Activated CD4-positive, alpha-beta T cell treated with anti-CD3 and anti-CD28 coated beads for 1 hour (primary cell): ENCODE measurements around the gene LRTM1.

Experiments used
- DNase-seq: peaks from one replicate; pipeline ENCODE4 v3.0.0-alpha.2; 2020

LRTM1 gene

DNA sequence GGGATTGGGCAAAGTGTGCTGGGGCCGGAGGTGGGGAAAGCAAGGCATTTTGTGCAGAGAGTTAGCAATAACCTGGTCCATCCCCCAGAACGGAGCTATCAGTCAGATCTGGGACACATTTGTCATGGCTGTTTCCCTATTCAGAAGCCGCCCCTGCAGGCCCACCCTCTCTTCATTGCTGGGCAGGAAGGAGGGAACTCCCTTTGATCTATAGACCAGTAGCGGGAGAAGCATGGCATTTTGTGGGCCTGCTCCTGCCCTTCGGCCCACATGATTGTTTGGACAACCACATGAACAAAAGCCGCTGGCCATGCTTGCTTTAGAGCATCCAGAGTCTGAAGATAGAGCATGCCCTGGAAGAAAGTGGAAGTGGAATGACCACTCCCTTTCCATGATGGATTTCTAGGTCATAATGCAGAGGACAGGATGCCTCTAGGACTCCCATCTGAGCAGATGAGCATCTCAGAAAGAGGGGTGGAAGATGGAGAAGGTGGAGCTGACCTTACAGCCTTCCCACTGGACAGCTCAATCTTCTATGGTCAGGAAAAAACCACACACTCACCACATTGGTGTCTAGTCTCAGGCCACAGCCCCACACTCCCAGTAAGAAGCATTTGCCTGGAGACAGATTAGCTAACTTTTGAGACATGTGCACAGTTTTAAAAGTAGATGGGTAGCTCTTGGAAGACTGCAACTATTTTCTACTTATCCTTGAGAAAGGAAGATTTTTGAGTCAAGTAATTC lies 11.9 kb upstream of the LRTM1 start:
- no peak for DNase-seq

DNA sequence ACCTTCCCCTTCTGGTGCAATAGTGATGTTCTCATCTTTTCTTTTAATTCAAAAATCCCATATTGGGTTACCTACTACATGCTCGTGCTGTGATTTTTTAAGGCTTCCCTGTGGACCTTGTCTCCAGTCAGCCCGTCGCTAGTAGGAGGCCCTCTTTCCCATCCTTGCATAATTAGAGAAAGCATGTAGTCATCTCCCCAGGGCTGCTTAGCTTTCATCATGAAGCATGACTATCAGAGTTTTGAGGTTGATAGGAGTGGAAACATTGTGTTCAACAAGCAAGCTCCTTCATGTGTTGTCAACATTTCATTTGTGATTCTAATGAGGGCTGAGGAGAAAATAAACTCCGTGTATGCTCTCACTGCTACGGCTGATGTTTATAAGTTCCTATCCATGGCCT lies 8.7 kb upstream of the LRTM1 start:
- no peak for DNase-seq

DNA sequence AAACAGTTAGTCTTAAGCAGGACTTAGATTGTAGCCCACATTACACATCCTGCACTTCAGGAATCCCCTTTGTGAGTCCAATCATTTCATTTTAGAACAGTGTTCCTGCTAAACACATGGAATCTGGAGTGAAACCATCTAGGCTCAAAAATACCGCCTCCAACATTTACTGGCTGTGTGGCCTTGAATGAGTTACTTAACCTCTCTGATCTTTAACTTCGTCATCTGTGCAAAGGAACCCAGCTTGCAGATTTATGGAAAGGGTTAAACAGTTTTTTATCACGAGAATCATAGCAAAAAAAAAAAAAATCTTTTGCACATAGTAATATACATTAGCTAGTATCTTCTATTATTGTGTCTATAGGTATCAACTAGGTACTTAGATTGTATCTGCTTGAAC lies 8.0 kb upstream of the LRTM1 start:
- no peak for DNase-seq

DNA sequence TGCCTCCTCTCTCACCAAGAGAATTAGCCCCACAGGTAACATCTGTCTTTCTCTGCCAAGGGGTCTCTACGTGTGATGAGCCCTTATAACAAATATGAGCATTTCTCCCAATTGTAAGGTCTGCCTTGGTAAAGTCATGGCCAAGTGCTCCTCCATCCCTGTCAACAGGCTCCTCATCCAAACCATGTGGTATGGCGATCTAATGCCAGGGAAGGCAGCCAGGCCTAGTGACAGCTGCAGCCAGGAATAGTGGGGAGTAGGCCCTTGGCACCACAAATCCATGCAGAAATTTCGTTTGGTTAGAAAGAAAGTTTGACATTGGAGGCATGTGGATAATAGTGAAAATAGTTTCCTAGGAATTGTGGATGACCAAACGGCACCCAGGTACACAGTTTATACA lies 4.7 kb upstream of the LRTM1 start:
- DNase-seq, result no peak

DNA sequence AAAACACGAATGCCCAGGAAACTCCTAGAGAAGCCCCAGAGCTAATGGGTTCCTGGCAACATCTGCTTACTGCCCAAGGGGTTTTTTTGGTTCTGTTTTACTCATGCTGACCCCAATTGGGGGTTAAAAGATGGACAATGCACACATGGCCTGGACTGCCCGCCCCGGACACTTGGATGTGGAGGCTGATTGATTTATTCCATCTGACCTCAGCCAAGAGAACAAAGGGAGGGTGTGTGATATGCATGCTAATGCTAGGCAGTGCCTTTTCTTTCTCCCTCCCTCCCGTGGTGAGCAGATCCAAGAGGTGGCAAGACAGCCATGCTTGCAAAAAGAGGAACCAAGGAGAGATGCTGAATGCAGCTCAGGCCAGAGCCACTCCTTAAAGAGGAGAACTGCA lies 3.3 kb upstream of the LRTM1 start:
- no peak for DNase-seq

DNA sequence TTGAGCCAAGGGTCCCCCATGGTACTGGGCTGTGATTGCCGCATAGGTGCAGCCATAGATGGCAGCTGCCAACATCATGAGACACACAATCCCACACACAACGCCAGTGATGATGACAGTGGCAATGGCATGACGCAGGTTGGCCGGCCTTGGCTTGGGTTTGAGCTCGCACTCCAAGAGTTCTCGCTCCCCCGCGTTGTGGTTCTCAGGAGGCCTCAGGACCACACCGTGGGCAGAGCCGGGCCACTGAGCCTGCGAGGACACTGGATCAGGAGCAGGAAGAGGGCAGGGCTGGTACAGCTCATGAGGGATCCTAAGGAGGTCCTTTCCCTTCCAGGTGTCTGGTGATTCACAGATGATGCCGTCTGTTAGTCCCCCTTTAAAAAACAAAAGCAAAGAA lies 9.3 kb downstream of the LRTM1 start:
- no peak for DNase-seq

DNA sequence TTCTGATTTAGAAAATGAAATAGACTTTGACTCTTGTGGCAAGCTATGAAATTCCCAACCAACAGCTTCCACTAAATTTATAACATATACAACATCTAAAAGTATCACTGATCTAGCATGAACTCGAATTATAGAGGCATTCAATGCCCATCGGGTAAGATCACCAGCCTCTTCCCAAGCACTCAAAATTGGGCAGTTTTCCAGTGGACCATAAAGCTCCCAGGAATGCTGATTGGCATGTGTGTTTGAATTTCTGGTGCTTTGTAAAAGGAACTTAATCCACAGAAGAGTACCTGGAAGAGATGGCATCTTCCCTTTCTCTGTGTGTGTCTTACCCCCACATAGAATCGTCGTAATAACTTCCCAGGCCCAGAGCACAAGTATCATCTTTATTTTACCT lies 10.0 kb downstream of the LRTM1 start:
- DNase-seq, result no peak

DNA sequence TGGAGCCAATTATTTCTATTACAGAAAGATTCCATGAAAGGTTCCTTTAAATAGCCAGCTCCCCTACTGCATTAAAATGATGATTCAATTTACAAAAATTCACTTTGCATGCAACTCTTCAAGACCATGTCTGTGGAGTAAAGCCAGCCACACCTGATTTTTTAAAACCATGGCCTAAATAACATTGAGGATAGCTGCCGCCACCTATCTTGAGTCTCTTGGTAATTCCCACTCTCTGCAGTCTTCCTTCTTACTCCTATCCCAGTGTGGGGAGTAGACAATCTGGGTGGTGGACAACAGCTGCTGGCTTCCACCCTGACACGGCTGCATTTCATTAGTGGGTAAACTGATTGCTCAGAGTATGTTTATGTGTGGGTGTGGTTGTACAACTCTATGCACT lies 10.7 kb downstream of the LRTM1 start:
- no peak for DNase-seq

DNA sequence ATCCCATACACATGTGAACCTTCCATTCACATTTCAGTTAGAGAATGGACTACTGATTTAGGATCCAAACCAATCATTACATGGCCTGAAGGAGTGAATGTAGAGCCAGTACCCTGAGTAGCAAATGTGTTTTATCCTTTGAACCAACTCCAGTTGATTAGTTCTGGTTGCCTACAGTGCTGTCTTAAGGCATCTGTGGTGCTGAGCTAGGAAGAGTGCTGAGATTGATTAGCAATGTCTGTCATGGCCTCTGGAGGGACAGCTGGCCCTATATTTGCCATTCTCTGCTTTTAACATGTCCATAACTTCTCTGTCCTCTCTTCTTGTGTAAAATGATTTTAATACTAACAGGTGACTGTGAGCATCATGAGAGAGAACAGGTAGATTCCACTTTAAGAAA lies 11.1 kb downstream of the LRTM1 start:
- DNase-seq, result no peak

DNA sequence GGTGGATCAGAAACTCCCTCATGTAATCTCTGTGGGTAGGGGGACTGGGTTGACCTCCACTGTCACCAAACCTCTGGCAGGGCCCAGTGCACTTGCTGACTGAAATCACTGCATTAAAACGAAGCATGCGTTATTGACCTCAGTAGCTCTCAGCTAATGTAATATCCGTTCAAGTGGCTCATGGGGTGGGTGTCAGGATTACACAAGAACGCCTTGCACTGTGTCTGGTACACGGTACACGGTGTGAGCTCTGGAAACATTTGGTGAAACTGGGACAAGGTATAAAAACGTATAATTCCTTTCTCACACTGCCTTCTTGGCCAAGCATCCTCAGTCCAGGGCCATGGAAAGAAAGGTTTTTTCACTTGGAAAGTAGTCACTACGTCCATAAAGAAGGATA lies 11.9 kb downstream of the LRTM1 start:
- DNase-seq, result no peak

DNA sequence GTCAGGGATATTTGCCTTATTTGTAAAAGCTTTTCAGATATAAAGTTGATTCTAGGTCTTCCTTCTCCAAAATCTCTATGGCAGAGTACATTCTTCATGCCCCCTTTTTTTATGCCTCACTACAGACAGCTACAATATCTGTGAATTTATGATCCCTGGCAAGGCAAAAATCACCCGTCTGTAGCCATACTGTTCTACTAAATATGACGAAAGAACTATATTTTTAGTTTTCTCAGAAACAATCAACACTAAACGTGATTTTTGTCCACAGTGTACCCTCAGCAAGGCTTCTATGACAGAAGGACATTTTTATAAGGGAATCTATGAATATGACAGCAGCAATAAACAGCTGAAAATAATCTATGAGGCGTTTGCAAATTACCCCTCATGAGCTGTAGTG lies 12.7 kb downstream of the LRTM1 start:
- DNase-seq, result no peak

DNA sequence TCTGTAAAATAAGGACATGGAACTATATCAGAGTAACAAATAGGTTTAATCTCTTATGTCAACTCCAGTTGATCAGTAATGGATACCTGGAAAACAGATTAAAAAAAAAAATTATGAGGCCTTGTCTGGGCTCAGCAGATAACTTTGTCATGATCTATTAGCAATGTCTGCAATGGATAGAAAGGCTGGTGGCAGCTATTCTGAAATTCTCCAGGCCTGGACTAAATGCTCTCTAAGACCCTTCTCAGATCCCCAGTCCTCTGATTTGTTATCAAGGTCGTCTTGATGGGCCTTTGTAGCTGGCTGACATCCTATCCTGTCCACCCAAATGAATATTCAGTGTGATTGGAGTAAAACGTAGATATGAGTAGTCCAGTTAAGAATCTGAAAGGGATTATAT lies 13.7 kb downstream of the LRTM1 start:
- no peak for DNase-seq

DNA sequence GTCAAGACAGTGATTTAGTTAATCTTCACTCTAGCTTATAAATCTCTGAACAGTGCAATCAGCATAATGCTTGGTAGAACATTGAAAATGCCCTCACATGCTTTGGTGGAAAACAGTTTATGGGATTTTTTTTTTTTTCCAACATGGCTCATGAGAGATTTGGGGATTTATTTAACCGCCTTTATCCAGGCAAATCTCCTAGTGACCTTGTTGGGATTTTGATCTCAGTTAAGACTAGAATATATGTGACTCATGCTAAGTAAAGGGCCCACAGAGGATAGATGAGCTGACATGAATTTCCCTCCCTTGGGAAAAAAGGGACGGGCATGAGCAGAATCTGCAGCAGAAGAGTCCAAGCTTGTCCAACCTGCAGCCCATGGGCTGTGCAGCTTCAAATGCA lies 18.7 kb downstream of the LRTM1 start:
- no peak for DNase-seq

DNA sequence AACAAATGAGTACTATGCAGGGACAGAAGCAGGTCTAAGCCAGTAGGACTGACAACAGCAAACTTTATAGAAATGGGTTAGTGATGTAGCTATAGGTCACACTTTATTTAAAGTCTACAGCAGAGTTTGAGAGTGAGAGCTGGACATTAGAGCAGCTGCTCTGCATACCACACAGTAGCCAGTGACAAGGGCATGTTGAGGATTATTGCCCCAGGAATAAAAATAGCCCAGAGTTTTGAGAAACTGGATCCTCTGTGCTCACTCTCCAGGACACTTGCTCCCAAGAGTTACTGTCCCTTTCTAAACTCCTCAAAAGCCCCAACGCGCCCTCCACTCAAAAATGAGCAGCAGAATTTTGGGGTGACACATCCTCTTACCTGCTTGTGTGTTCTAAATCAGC lies 21.1 kb downstream of the LRTM1 start:
- DNase-seq, result no peak

DNA sequence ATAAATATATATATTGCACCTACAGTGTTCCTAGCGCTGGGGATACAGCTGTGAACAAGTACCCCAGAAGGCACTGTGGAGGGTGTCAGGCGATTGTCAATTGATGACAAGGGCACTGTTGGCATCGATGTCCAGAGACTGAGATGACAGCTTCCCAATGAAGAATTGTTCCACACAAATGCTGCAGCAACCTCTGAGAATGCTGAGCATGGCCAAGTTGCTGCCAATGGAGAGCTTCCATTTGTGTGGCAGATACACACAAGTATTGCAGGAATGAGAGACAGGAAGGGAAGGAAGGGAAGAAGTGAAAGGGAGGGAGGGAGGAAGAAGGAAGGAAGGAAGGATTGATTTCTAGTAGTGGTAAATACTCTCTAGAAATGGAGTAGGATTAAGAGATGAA lies 21.9 kb downstream of the LRTM1 start:
- DNase-seq, result no peak

DNA sequence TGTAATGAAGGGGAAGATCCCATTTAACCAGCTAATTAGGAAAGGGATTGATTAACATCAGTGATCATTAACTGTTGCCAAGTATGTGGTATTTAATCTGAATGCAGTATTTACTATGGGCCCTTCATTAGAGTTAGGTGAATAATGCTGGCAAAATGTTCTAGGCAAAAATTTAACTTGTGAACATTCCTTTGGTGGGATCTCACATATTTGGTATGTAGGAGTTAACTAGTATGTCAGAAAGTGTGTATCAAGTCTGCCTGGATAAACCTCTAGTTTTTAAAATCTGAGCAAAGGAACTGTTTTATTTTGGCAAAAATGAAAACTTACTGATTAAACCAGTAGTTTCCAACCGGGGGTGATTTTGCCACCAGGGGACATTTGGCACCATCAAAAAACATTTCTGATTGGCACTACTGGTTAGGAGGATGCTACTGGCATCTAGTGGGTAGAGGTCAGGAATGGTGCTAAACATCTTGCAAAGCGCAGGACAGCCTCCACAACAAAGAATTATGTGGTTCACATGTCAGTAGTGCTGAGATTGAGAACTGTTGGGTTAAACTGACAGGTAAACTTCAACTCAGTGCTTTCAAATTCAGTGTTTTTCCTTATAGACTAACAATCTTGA lies 22.5 kb downstream of the LRTM1 start:
- no peak for DNase-seq

DNA sequence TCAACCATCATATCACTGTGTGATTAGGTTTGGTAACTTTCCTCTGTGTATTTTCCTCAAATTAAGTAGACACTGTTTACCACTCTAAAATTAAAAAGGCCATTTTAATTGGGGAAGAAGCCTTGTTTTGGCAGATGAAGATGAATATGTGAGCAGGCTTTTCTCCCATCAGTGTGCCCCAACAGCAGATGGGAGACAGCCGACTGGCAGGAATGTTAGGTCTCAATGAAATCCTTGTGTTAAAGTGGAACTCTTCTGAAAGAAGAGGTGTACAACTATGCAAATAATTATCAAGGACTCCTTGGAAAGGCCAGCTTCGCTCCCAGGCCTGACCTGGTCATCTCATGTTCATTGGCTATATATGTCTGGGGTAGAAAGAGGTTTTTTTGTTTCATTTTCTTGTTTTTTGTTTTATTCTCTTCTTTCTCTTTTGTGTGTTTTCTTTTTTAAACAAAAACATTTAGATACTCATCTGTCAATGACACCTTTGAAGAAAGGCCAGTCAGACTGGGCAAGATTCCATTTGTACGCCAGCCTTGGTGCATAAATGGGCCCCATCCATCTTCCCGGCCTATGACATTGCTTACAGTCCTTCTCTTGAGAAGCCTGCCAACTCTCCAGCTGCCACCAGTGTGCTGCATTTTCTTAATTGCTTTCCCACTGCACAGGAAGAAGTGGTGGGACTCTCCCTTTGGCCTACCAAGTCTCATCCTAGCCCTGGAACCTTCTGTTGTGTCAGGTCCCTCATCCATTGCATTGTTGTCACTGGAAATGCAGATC lies 25.8 kb downstream of the LRTM1 start:
- no peak for DNase-seq

DNA sequence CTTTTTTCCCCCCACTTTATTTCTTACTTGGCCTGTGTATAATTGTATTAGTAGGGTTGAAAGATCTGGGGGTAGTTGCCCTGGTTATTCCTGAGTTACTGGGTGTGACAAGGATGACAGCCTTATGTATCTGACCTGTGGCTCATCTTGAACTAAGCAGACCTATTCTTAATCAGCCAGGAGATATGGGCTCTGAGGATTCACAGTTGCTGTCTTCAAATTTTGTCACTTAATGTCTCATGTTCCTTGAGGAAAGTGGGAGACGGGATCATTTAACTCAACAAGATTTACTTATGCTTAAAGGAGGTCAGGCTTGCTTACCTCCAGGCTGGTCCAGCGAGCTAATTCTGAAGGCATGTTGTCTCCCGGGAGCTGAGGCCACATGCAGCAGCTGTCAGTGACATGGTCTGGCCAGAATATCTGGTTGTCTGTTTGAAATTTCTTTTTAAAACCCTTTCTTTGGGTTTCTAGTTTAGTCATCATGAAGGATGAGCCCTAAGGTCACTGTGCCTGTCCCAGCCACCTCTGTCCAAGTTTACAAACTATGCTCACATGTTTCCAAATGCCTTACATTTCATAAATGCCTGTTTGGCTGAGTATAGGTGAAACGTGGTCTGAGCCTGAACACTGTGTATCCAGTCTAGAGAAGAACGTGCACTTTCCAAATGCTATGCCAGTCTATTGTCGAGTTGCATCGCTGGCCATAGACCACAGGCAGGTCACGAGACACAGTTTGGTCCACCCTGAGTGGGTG lies 26.8 kb downstream of the LRTM1 start:
- DNase-seq, result no peak

DNA sequence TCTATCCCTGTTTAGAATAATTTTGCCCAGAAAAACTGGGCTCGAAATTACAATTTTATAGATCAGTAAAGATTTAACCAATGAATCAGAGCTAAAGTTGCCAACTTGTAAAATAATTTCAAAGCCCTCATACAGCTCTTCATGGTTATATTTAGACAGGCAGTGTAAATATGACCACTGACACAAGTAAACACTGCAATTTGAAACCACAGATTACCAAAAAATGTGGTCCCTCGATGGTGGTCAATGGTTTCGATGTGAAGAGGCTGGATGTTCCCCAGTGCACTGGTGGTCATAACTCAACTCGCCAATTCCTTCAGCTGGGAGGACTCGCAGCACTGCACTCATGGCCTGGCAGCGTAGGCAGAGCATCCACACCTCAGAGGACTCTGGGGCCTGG lies 28.6 kb downstream of the LRTM1 start:
- no peak for DNase-seq

DNA sequence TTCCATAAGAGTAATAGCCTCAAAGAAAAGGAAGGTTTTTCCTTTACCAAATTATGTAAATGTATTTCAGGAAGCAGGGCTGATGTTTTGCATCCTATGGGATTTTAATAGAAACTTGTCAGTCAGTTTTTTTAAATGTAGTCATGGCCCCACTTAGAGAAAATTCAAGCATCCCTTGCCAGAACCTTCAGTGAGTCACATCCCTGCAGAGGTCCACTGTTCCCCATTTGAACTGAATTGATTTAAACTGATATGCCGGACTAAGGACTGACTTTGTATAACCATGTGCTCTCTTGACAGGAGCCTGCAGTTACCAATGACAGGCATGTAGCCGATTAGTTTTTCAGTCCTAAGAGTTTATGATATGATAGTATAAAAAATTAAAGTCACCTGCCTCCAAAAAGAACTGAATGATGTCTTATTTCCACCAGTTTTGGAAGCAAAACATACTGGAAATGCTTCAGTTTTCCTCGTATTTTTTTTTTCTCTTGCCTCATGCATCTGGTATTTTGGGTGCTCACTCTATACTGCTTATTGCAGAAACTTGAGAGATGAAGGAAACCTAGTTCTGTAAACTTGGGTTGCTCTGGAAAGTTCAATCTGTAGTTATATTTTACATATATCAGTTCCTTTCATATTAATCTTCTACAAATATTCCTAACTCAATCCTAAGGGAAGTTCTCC lies 30.7 kb downstream of the LRTM1 start:
- DNase-seq, result no peak

DNA sequence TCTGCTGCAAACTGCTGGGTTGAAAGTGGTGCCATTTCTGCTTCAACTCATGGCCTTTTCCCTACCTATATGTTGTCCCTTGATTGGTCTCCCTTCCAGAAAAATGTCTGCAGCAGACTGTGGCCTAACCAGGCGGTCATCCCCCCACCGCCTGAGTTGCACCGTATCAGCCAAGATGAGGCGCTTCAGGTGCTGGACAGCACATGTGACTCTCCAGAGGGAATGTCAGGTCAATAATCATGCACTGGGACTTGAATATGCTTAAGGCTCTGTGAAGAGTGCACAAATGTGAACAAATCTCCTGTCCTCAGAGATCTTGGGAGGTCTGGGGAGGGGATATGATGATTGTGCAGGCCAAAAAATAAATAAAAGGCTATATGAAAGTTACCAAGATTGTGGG lies 32.2 kb downstream of the LRTM1 start:
- DNase-seq, result no peak

DNA sequence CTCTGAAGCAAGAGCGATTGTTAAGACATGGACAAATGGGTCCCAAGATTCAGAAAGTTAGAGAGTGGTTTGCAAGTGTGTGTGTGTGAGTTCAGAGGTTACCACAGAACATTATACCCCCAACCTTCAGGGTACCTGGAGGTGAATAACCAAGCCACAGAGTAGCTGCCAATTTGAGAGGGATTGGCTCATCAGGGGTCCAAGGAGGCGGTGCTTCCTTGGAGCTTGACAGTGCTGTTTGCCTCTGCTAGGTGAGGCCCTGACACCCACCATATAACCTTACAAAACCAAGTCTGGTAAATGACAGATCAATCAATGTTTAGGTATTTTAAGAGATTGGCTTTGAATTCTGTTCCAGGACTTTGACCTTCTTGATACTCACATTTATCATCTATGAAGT lies 35.7 kb downstream of the LRTM1 start:
- DNase-seq, result no peak

DNA sequence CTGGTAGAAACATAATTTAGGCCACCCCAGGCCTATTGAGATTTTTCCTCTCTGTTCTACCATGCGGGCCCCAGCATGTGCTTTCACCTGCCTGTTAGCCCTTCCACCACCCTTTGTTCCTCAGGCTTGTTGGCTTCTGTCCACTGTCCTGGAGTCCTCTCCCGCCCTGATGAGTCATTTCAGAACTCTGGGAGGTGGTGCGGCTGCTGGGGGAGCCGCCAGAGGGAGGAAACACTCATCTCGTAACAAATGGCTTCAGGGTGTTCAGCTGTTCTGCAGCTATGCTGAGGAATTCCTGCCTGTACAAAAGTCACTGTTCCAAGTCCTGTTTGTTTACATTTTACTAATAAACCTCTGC lies 36.3 kb downstream of the LRTM1 start:
- DNase-seq, result no peak
